Keratinocyte (primary cell): ENCODE results near the gene SREBF2.

Experiments
- CTCF ChIP-seq, 3 experiments: IDR thresholded peaks in 1 of 3; conservative IDR thresholded peaks in 1 of 3; optimal IDR thresholded peaks in 1 of 3; 2 replicates in 2 of 3; 3 replicates in 1 of 3; pipeline versions ENCODE3 to v1.5.1; 2011; ENCODE audit warnings: low read length in 3 of 3, mild to moderate bottlenecking in 3 of 3, moderate library complexity in 2 of 3, control low read depth in 1 of 3, inconsistent platforms in 1 of 3; ENCODE audit not compliant: insufficient read depth in 2 of 3; ENCODE audit errors: extremely low read depth in 1 of 3
- EZH2 ChIP-seq: IDR thresholded peaks from one replicate; pipeline ENCODE4 v1.6.1; 2012; ENCODE audit warnings: inconsistent platforms, mild to moderate bottlenecking, low read length, moderate library complexity

- TF ChIP-seq CTCF (optimal IDR thresholded peaks at IDR 0.05 in 1 of 3, IDR thresholded peaks at IDR 0.05 in 1 of 3, conservative IDR thresholded peaks at IDR 0.05 in 1 of 3; ENCODE audit: extremely low read depth in 1 of 3, insufficient read depth in 2 of 3, low read length in 3 of 3) = no peak
- TF ChIP-seq EZH2 = peak; percentile 94
Measured at GRCh38 chr22:41913842-41914534, 81.1 kb downstream of the SREBF2 start.
